Astrocyte (in vitro differentiated cells and primary cell): ENCODE data around the gene HNRNPA1L2.

Experiments
- CTCF ChIP-seq: IDR thresholded peaks from 2 replicates; pipeline ENCODE4 v1.5.1; 2011; ENCODE audit warnings: low read depth, mild to moderate bottlenecking, inconsistent platforms, low read length, moderate library complexity; ENCODE audit not compliant: insufficient read depth
- EZH2 ChIP-seq: IDR thresholded peaks from 2 replicates; pipeline ENCODE4 v1.6.1; 2012; ENCODE audit warnings: mild to moderate bottlenecking, low read length, inconsistent platforms; ENCODE audit not compliant: insufficient read depth

GRCh38 chr13:52642131-52642530 is at the start of gene HNRNPA1L2:
- TF ChIP-seq CTCF = no peak
- TF ChIP-seq EZH2 = no peak
